SW 1271 (cell line): Measurements from ENCODE around the gene TTC33.
A peak's percentile ranks its signal among the peaks of the same experiment; 100 is the strongest.
"Not testable (repeated sequence)": the region's sequence is repeated elsewhere in the genome, so short reads cannot be mapped to it uniquely, and the experiment has no call there.

Source experiments
- DNase-seq, 2 experiments: peaks; one replicate each; lab custom pipeline; 2025; lab: John Stamatoyannopoulos, UW

Gene TTC33, protein sequence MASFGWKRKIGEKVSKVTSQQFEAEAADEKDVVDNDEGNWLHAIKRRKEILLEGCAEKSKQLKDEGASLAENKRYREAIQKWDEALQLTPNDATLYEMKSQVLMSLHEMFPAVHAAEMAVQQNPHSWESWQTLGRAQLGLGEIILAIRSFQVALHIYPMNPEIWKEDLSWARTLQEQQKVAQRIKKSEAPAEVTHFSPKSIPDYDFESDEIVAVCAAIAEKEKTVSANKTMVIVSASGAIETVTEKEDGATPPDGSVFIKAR

DNA sequence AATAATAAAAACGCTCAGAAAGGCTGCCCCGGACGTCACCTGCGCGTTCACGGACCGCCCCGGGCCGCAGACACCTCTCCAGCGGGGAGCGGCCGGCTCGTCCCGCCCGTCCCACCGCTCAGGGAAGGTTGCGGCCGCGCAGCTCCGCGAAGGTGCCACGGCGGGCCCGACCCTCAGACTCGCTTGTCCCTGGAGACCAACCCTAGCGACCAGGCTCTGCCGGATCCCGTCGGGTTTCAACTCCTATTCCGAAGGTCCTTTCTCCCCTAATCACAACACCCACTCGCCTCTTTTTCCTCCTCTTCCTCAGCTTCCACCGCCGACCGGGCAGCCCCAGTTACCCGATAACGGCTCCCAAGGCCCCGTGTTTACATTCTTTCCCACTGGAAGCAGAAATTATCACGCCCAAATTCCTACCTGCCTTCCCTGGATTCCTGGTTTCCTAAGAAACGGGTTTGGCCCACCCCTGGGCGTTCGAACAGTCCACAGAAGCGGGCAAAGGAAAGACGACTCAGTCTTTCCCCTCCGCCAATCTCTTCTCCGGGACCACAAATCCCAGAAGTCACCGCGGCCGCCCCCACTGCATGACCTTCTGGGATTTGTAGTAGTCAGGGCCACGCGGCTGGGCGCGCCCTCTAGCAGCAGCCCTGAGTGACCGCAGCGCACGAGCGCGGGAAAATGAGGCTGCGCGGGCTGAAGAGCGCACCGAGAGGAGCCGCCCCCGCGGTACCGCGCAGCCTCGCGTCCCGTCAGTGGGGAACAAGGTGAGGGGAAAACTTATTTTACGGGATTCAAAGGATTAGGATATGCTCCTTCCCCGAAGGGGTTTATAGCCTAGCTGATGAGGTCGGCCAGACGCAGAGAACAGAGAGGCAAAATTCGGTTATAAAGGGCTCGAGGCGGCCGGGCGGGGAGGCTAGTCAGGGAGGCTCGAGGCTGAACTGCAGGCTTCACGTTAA lies at the start of gene TTC33:
Gene TTC33 (minus strand): TSS at position 555 of the 959 bp plus-strand sequence. CDS start 8,943 bp downstream, outside the sequence.
- DNase-seq: peak; percentile 92 to 96

DNA sequence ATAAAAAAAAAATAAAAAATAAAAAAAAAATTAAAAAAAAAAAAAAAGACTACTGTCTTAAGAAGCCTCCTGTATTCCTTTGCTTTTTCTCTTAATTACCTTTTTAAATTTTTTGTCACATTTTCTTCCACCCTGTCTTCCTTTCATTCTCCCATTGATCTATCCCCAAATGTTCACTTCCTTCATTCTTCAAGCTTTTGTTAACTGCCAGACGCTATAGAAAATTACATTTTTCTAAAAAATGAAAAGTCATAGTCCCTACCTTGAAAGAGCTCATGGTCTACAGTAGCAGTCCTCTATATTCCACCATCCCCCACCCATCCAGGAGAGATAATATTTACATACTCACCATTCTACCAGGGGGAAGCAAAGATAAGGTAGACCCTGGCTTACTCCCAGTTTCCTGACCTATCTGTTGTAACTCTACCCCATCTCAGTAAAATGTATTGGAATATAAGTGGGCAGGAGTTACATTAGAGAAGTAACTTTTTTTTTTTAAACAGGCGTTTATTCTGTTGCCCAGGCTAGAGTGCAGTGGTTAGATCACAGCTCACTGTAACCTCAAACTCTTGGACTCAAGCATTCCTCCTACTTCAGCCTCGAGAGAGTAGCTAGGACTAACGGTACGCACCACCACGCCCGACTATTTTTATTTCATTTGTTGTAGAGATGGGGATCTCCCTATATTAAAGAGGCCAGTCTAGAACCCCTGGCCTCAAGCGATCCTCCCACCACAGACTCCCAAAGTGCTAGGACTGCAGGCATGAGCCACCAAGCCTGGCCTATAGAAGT lies 46.2 kb upstream of the TTC33 start:
- no peak for DNase-seq

DNA sequence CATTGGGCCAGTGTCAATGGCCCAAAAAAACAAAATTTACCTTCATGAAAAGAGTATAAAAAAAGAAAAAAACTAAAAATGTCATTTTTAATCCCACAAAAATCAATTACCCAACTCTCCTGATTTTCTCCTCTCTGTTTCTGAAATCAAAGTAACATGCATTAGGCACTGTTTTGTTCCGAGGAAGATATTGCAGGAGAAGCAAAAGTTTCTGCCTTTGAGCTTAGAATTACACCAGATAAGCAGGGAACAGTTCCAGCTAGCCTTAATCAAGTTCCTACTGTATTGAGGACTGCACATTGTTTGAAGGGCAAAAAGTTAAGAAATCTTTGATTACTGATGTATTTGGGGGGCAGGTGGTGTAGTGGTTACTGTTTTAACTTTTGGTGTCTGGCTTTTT lies 43.5 kb upstream of the TTC33 start:
- DNase-seq: no peak

DNA sequence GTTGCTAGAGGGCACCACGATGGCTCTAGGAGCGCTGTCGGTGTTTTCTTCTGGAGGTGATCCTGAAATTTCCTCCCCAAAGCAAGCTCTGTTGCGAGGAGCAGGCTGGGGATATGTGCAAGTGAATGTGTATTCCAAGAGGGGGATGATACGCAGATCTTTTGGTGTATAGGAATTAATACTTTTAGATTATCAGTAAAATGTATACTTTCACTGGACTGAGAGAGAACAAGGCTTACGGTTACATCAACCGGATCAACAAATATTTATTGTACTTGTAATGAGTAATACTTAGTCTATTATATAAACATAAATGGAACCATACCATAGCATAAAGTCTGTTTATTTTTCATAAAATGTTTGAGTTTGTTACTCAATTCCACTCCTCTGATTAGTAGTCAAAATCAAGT lies 43.0 kb upstream of the TTC33 start:
- DNase-seq: peak in 1 of 2 experiments; percentile 51

DNA sequence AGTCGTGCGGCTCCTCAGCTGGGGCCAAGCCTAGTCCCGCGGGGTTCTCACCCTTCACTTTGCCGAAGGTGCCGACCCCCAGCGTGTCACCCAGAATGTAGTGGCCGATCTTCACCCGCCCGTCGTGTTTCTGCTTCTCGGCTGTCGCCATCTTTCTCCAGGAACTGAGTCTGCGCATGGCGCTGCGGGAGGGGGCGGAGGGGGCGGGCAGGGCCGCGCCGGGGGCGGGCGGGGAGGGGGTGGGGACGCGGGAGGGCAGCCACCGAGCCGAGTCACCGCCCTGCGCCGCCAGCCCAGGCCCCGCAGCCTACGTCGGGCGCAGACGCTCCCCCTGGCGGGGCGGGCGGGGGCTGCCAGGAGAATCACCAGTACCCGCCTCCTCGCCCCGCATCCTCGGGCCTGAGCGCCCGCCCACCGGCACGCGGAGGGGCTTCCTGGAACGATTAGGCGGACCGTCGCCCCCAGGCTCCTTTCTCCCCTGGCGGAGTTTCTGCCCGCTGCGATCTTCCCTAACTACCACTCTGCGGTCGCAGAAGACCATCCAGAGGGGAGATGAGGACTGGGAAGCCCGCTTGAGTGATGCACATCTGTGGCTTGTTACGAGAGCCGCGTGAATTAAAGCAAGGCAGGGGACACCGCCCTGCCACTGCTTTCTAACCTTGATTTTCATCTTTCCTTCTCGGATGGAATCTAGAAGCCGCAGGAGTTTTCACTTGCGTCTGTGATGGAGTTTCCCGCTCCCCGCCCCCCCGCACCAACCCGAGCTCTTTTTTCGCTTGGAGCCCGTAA lies 42.4 kb upstream of the TTC33 start, which contains the start of gene PRKAA1:
Gene PRKAA1 (minus strand): TSS at position 363 of the 789 bp plus-strand sequence. CDS start 185 bp downstream, at position 178.
- DNase-seq: peak; percentile 74 to 92

DNA sequence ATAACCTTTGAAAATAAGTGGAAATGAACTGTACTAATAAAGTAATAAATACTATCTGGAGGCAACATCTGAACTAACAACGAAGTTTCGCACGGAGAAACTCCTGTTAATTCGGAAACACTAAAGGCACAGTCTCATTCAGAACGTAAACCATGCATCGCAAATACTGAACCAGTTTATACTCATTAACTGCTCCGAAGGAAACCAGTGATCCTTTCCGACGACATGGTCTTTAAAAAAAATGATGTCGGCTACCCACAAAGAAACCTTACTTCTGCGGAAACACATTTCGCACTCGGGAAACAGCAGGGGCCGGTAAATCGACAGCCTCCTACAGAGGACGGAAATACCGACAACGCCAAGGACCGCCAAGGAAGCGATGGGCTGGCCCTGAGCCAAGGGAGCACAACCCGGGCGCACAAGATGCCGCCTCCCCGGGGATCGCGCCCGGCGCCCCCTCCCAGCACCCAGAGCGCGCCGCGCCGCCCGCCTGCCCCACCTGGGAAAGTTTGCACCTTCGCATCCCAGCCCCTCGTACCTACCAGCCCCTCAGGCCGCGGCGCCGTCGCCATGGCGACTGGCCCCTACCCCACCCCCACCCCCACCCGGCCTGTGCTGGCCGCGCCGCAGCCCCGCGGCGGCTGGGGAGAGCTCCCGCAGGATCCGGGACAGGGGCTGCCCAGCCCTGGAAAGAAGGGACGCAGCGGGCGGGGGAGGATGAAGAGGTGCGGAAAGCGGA lies 41.7 kb upstream of the TTC33 start:
- DNase-seq: peak; percentile 54 to 83

DNA sequence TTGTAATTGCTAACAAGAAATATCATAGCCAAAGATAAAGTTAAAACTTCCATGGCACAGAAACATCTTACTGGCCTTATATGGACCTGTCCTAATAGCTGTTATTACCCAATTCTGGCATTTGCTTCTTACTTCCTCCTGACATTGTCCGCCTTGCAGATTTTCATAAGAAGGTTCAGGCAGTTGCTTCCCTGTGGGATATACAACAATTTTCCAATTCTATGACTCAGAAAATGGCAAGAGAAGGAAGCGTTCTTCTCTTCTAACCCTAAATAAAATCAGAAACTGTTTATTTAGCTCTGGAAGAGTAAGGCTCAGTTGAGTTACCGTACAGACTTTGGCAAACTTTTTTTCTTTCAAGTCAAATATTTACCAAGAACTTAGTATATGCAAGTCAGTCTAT lies 40.7 kb upstream of the TTC33 start:
- DNase-seq: no peak

DNA sequence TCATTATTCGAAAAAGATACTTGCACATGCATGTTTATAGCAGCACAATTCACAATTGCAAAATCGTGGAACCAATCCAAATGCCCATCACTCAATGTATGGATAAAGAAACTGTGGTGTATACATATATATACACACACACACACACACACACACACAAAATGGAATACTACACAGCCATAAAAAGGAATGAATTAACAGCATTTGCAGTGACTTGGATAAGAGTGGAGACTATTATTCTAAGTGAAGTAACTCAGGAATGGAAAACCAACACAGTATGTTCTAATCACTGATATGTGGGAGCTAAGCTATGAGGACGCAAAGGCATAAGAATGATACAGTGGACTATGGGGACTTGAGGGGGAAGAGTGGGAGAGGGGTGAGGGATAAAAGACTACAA lies 39.1 kb upstream of the TTC33 start:
- not testable (repeated sequence) for DNase-seq

DNA sequence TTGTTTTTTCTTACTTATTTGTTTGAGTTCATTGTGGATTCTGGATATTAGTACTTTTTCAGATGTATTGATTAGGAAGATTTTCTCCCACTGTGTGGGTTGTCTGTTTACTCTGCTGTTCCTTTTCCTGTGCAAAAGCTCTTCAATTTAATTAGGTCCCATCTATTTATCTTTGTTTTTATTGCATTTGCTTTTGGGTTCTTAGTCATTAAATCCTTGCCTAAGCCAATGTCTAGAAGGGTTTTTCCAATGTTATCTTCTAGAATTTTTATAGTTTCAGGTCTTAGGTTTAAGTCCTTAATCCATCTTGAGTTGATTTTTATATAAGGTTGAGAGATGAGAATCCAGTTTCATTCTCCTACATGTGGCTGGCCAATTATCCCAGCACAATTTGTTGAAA lies 38.6 kb upstream of the TTC33 start:
- DNase-seq: not testable (repeated sequence)

DNA sequence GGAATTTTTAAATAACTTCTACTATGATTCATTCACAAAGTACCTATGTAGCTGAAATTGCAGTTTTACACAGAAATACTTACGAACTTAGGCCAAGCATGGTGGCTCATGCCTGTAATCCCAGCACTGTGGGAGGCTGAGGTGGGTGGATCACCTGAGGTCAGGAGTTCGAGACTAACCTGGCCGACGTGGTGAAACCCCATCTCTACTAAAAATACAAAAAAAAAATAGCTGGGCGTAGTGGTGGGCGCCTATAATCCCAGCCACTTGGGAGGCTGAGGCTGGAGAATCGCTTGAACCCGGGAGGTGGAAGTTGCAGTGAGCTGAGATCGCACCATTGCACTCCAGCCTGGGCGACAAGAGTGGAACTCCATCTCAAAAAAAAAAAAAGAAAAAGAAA lies 36.9 kb upstream of the TTC33 start:
- not testable (repeated sequence) for DNase-seq

DNA sequence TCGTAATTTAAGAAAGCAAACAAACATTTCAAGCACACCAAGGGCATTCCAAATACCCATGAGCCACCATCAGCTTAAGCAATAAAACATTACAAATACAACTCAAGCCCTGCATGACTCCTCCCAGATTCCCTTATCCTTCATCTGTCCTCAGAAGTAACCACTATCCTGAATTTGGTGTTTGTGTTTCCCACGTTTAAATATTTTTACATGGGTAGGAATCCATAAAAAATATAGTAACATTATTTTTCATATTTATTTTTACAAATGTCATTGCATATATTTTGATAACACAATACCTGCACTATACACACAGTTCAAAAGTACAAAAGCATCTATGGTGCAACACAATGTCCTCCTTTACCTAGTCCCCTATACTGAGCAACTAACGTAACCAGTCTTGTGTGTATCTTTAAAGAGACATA lies 36.0 kb upstream of the TTC33 start:
- no peak for DNase-seq

DNA sequence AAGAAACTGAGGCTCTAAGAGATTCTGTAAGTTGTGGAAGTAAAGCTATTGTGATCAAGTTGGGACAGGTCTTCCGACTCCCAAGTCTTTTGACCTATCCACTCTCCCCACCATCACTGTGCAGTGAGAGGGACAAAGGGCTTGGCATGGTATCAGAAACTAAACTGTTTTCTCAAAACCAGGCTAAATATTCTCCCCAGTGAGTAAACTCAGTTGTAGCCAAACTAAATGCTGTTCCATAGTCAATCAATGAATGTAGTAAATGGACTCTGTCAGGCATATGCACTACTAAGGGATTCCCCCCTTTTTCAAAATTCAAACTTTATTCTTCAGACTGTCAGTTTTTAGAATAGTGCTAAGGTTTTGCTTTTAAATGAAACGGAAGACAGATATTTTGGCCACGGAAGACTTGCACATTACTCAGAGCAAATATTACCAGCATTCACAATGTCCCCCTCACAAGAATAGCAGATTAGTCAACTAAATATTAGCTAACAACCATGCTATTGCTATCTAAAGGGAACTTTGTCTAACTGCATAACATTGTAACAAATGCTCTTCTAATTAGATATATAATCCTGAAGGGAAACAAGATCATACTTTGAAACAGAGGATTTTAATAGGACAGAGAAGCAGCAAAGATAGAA lies 35.3 kb upstream of the TTC33 start:
- DNase-seq: no peak

DNA sequence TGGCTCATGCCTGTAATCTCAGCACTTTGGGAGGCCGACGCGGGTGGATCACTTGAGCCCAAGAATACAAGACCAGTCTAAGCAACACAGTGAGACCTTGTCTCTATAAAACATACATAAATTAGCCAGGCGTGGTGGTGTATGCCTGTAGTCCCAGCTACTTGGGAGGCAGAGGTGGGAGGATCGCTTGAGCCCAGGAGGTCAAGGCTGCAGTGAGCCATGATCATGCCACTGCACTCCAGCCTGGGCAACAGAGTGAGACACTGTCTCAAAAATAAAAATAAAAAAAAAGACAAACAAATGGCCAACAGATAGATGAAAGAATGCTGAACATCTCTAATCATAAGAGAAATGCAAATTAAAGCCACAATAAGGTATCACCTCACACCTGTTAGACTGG lies 33.2 kb upstream of the TTC33 start:
- not testable (repeated sequence) for DNase-seq

DNA sequence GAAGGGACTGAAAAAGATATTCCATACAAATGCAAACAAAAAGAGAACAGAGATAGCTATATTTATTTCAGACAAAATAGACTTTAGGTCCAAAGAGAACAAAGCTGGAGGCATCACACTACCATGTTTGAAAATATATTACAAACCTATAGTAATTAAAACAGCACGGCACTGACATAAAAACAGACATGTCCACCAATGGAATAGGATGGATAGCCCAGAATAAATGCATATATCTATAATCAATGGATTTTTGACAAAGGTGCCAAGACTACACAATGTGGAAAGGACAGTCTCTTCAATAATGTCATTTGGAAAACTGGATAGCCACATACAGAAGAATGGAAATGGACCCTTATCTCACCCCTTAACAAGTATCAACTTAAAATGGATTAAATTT lies 32.2 kb upstream of the TTC33 start:
- DNase-seq: no peak

DNA sequence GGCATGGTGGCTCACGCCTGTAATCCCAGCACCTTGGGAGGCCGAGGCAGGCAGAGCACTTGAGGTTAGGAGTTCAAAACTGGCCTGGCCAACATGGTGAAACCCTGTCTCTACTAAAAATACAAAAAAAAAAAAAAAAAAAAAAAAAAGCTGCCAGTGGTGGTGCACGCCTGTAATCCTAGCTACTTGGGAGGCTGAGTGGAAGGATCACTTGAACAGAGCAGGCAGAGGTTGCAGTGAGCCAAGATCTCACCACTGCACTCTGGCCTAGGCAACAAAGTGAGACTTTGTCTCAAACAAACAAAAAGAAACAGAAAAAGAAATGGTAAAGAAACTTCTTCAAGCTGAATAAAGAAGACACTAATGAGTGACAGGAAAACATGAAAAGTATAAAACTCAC lies 30.9 kb upstream of the TTC33 start:
- DNase-seq: not testable (repeated sequence)

DNA sequence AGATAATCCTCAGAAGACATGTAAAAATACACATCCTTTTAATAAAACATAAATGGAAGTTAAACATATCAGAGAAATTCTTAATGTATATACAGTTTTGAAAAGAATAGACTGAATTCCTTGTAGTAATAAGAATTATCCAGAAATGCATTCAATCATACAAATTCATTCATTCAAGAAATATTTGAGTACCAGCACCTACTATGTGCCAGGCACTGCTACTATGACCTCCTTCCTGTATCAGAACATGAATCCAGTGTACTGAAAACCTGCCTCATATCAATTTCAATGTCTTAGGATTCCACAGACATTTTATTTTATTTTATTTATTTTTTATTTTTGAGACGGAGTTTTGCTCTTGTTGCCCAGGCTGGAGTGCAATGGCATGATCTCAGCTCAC lies 29.2 kb upstream of the TTC33 start:
- DNase-seq: no peak

DNA sequence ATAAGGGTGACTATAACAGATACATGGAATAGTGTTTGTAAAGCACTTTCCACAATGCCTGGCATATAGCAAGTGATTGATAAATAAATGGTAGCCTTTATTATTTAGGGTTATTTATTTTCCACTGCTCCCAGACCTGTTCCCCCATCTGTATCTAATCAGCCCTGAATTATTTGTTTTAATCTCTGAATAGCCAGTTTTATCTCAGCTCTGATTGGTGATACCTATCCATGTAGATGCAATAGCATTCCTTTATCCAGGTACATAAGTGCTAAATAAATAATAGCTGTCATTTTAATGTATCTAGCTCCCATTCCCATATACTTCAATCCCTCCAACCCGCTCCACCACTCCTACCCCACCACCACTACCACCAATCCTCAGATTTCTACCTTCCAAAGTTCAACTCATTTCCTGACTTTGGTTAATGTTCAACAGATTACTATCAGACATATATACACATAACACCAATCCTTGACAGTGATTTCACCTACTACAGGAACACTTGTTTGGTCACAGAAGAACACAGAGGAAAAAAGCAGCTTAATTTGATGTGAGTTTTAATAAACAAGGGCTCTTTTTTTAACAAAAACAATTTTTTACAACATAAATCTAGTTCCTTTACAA lies 28.4 kb upstream of the TTC33 start:
- DNase-seq: no peak

DNA sequence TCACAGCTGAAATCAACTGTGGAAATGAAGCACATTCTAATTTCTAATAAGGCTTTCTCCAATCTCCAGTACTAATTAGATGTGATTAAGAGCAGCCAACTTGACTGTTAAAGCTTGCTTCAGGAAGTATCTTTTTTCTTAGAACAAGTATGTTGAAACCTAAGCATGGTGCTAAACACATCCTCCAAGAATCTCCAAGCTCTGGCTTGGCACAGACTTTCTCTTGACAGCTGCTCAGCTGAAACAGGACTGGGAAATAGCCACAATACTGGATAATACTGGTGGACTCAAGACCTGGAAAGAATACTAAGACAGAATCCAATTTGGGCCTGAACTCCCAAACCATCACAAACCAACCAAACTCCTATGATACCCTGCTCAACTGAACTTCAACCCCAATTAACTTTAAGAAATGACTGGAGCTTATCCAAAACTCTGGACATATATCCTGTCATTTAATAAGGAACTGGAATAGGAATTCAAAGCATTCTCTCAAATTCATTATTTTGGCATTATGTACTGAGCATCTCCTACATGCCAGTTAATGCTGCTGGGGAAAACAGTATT lies 26.2 kb upstream of the TTC33 start:
- no peak for DNase-seq

DNA sequence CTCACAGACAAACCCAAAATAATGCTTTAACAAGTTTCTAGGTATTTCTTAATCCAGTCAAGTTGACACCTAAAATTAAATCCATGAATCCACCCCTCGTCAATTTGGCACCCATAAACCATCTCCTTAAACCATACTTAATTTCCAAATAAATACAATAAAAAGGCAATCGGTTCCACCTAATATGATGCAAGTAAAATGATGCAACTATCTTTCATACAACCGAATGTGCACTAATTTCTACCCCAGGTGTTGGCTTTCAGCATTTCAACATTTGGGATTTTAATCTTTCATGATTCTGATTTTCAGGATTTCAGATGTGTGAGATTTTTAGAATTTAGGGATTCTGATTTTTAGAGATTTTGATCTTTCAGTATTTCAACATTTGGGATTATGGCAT lies 25.1 kb upstream of the TTC33 start:
- DNase-seq: no peak
